ENCODE results near the gene KDM7A.
"Not testable (repeated sequence)": the region's sequence is repeated elsewhere in the genome, so short reads cannot be mapped to it uniquely, and the experiment has no call there.

Gene KDM7A

GRCh38 chr7:140214075-140214684, 37.4 kb upstream of the KDM7A start:
- Histone ChIP-seq H3K27me3 (no peaks in the 10 kb centered on the region), H3K4me3 (no peak overlapping the region), H3K9ac (no peak overlapping the region), H3K4me1 (peaks cover 39% of the 10 kb centered on the region), H3K36me3 (no peaks in the 10 kb centered on the region), H3K9me3 (peaks cover 11% of the 10 kb centered on the region), H3K27ac (no peak overlapping the region), H4K20me1 (no peaks in the 10 kb centered on the region), H3K4me2 (peak overlapping the region; percentile 44; the same call in 1 of the 2 replicates)
- TF ChIP-seq Cebpa-rat (IDR thresholded peaks at IDR 0.05) = no peak

DNA sequence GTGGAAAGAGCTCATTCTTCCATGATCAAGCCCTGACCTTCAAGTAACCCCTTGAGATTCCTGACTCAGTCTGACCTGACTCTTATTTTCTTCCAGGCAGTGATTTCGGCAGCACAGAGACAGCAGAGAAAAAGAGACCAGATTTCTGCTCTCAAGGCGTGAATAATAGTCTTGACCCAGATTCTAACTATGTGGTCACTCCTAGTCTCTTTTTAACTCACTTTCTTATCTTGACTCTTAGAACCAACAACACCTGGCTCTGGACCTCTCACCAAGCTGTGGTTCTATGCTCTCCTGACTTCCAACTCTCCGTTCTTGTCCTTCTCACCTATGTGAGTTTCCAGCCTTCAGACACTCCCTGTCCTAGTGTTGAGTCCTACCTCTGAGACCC, 36.9 kb upstream of the KDM7A start:
- no peak overlapping the region for H3K4me3 ChIP-seq
- no peaks in the 10 kb centered on the region for H4K20me1 ChIP-seq
- TF ChIP-seq Cebpa-rat (IDR thresholded peaks at IDR 0.05) = no peak
- H3K27me3 ChIP-seq = no peaks in the 10 kb centered on the region
- H3K27ac ChIP-seq = no peak overlapping the region
- peaks cover 39% of the 10 kb centered on the region for H3K4me1 ChIP-seq
- H3K4me2 ChIP-seq = peak overlapping the region; percentile 44; the same call in 1 of the 2 replicates
- no peak overlapping the region for H3K9ac ChIP-seq
- no peaks in the 10 kb centered on the region for H3K36me3 ChIP-seq
- H3K9me3 ChIP-seq = peaks cover 11% of the 10 kb centered on the region

DNA sequence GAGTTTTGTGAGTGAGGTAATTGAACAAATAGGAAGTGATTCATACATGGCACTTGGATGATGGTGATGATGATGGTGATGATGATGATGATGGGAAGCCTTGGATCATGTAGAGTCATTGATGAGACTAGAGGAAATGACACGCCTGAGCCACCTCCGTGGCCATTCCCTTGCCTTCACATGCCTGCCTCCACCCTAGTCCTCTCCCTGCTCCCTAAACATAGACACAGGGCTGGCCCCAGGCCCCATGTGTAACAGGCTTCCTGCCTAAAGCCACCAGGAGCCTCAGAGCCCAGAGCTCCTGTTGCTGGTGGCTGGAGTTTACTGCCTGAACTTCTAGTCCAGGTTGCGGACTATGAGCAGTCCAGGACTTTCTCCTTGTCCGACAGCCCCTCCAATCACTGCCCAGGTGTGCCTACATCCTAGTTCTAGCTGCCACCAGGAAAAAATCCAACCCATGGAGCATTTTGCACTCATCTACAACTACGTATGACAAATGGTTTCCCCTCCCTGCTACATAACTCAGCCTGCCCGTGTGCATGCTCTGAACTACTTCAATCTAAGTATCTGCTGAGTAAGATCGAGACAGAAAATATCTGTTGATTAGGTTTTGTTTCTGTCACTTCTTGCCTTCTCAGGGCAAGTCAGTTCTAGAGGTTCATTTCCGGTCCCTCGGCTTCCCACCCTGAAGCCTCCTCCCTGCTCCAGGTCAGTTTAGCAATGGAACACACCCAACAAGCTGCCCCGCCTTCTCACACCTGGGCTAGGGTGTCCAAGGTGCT, 35.5 kb upstream of the KDM7A start:
- Histone ChIP-seq H3K4me1 (peaks cover 39% of the 10 kb centered on the region), H3K27me3 (no peaks in the 10 kb centered on the region), H4K20me1 (no peaks in the 10 kb centered on the region)

DNA sequence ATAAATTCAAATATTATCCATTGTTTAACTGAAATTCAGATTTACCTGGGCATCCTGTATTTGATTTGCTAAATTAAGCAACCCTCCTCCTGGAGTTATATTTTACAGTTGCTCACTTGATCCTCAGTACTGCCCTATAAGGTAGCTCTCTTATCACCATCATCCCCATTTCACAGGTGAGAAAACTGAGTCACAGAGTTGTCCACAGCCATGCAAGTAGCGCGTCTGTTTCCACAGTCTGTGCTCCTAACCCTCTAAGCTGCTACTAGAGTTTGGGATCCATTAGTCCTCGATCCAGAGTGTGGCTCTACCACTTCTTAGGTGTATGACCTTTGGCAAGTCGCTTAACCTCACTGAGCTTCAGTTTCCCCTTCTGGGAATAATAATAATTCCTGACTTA, 34.9 kb upstream of the KDM7A start:
- TF ChIP-seq Cebpa-rat (IDR thresholded peaks at IDR 0.05) = no peak
- H3K9ac ChIP-seq = no peak overlapping the region
- H3K27me3 ChIP-seq = no peaks in the 10 kb centered on the region
- H3K4me3 ChIP-seq = no peak overlapping the region
- H4K20me1 ChIP-seq = no peaks in the 10 kb centered on the region
- H3K27ac ChIP-seq = no peak overlapping the region
- H3K9me3 ChIP-seq = no peaks in the 10 kb centered on the region
- peaks cover 39% of the 10 kb centered on the region for H3K4me1 ChIP-seq
- H3K36me3 ChIP-seq = no peaks in the 10 kb centered on the region
- no peak overlapping the region for H3K4me2 ChIP-seq

More for the DNA sequence above, 35.5 kb upstream of the KDM7A start:
- Histone ChIP-seq H3K36me3 (no peaks in the 10 kb centered on the region), H3K4me2 (no peak overlapping the region), H3K27ac (no peak overlapping the region), H3K9ac (no peak overlapping the region), H3K4me3 (no peak overlapping the region), H3K9me3 (no peaks in the 10 kb centered on the region)
- TF ChIP-seq Cebpa-rat (IDR thresholded peaks at IDR 0.05) = no peak

DNA sequence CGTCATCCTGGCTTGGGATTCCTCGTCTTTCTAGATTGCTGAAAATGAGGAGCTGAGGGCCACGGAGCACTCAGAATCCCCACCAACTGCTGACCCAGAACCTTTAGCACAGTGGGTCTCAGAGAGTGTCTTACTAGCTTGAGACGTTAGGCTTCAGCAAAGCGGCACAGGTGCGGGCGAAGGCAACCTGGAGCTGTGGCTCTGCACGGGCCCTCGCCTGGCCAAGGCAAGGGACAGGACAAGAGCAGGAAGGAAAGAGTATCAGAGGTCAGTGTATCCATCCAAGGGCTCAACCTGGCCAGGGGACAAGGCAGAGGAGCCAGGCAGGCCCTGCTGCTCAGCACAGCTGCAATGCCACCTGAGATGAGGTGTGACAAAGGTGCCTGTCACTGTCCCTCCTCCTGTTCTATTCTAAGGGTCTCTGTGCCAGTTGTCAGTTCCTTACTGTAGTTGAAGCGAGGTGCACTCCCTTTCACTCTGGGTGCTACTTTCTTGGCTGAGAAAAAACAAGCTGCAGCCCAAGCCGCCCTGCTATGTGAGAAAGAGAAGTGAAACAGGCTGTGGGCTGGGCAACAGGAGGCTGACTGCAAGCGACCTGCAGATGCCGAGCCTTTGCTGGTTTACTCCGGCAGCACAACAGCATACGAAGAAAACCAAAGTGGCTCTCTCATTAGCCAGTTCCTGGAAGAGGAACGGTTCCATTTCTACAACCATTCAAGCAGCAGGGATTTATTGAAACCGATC, 33.3 kb upstream of the KDM7A start:
- no peaks in the 10 kb centered on the region for H3K36me3 ChIP-seq
- no peaks in the 10 kb centered on the region for H3K9me3 ChIP-seq
- no peaks in the 10 kb centered on the region for H3K27me3 ChIP-seq
- no peaks in the 10 kb centered on the region for H4K20me1 ChIP-seq
- H3K4me1 ChIP-seq = peaks cover 34% of the 10 kb centered on the region
- TF ChIP-seq Cebpa-rat (IDR thresholded peaks at IDR 0.05) = no peak
- no peak overlapping the region for H3K4me3 ChIP-seq
- H3K27ac ChIP-seq = 0 out of 2 replicates have a peak overlapping the region, but pooled peaks have one; percentile 22
- H3K9ac ChIP-seq = peak overlapping the region; percentile 36; the same call in 1 of the 2 replicates
- peak overlapping the region; percentile 61 for H3K4me2 ChIP-seq

GRCh38 chr7:140206616-140207389, 30.0 kb upstream of the KDM7A start:
- Histone ChIP-seq H3K4me2 (no peak overlapping the region), H3K27ac (no peak overlapping the region), H3K9me3 (peaks cover 21% of the 10 kb centered on the region), H3K27me3 (no peaks in the 10 kb centered on the region), H3K4me1 (peaks cover 19% of the 10 kb centered on the region), H4K20me1 (no peaks in the 10 kb centered on the region), H3K36me3 (no peaks in the 10 kb centered on the region), H3K9ac (no peak overlapping the region), H3K4me3 (no peak overlapping the region)
- TF ChIP-seq Cebpa-rat (IDR thresholded peaks at IDR 0.05) = no peak

DNA sequence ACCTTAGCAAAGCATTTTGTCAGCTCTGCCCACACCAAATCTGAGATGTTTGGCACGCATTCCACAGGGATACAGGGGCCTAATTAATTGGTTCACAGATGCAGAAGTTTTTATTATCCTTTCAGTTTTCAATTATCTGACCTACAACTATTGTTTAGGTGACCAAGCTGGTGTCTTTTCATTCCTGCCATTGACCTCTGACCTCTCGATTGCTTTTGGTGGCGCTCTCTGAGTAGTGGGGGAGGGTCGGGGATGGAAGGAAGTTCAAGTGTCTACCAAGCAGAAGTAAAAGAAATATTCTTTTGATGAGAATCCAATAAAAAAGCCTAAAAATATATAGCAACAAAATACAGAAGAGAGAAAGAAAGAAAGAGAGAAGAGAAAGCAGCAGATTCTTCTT, 28.8 kb upstream of the KDM7A start:
- Histone ChIP-seq H3K36me3 (no peaks in the 10 kb centered on the region), H4K20me1 (no peaks in the 10 kb centered on the region), H3K9ac (no peak overlapping the region), H3K27me3 (no peaks in the 10 kb centered on the region), H3K4me1 (peaks cover 11% of the 10 kb centered on the region), H3K27ac (no peak overlapping the region), H3K4me2 (no peak overlapping the region), H3K4me3 (no peak overlapping the region), H3K9me3 (peaks cover 21% of the 10 kb centered on the region)
- TF ChIP-seq Cebpa-rat (IDR thresholded peaks at IDR 0.05) = no peak

- no peak overlapping the region for H3K9ac ChIP-seq
- no peak overlapping the region for H3K4me3 ChIP-seq
- no peak for TF ChIP-seq Cebpa-rat (IDR thresholded peaks at IDR 0.05)
- H3K27ac ChIP-seq = no peak overlapping the region
- no peaks in the 10 kb centered on the region for H3K36me3 ChIP-seq
- no peaks in the 10 kb centered on the region for H4K20me1 ChIP-seq
- peaks cover 21% of the 10 kb centered on the region for H3K9me3 ChIP-seq
- no peak overlapping the region for H3K4me2 ChIP-seq
- no peaks in the 10 kb centered on the region for H3K27me3 ChIP-seq
- no peaks in the 10 kb centered on the region for H3K4me1 ChIP-seq
Observed at GRCh38 chr7:140203556-140203955, 26.8 kb upstream of the KDM7A start.

DNA sequence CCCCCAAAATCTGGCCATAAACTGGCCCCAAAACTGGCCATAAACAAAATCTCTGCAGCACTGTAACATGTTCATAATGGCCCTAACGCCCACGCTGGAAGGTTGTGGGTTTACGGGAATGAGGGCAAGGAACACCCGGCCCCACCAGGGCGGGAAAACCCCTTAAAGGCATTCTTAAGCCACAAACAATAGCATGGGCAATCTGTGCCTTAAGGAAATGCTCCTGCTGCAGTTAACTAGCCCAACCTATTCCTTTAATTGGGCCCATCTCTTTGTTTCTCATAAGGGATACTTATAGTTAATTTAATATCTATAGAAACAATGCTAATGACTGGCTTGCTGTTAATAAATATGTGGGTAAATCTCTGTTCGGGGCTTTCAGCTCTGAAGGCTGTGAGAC, 26.2 kb upstream of the KDM7A start:
- not testable (repeated sequence) for H3K36me3 ChIP-seq, H3K4me3 ChIP-seq, H3K4me1 ChIP-seq, H3K4me2 ChIP-seq, H3K9ac ChIP-seq, H3K27me3 ChIP-seq, H4K20me1 ChIP-seq, H3K27ac ChIP-seq
- H3K9me3 ChIP-seq = peaks cover 21% of the 10 kb centered on the region

All from BLaER1 (cell line).